G401 (cell line): ENCODE measurements around the gene EMSY. TPM values are rescaled to one million over a fixed set of nuclear protein-coding genes. Genes with fewer than 3 reads are reported as not detected.

ENCODE experiments used
- total RNA-seq: library from RNA; depleted of rRNA; stranded (reverse); fragments of >200 nt; shearing (Covaris generic); gene quantifications from 2 replicates; pipeline ENCODE4 v1.2.3, GENCODE V29; 2014; rRNA removed

Gene EMSY
- total RNA-seq, 1 experiment from 2014 or later = 12.8 TPM

Other genes with a start within 250 kb of the EMSY start
- 20.5 and 21.6 TPM in 2 replicates for gene WNT11, start 238.5 kb upstream of the EMSY start, total RNA-seq
- 62.3 and 82.0 TPM in 2 replicates for gene THAP12, start 63.9 kb upstream of the EMSY start, total RNA-seq
- gene GVQW3, start 63.7 kb upstream of the EMSY start, total RNA-seq = 1.4 and 5.2 TPM in 2 replicates
- 0.49 TPM in 1 of 2 replicates, not detected in the other for gene LRRC32, start 225.7 kb downstream of the EMSY start, total RNA-seq